ENCODE data around the gene PRKD2.

PRKD2 gene

DNA sequence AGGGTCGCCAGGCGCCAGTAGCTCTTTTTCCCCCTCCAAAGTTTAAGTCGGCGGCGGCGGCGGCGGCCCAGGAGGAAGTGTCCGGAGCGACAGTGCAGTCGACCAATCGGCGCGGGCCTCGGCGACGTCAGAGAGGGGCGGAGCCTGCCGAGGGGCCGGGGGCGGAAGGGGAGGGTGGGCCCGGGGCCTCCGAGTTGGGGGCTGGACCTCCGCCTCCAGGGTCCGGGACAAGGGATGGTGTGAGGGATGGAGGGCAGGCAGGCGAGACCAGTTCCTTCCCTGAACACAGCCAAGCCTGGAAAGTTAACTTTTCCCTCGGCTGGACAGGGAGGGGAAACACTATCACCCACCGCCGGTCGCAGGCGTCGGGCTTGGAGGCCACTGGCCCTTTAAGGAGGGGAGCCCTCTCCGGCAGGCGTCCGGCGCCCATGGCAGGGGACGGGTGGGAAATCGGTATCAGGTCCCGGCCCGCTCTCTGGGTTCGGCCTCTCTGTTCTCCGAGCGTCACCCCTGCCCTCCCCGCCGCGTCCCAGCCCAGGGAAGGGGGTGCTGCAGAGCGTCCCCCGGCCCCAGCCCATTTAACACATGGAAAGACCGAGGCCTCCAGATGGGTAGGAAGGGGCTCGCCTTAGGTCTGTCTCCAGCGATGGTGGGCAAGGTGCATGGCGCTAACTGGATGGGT, at the start of gene PRKD2:
TSS of gene PRKD2 (minus strand) at position 81 of the 682 bp plus-strand sequence. CDS start 744 bp downstream, outside the sequence.
- TF ChIP-seq, protein P1, sequence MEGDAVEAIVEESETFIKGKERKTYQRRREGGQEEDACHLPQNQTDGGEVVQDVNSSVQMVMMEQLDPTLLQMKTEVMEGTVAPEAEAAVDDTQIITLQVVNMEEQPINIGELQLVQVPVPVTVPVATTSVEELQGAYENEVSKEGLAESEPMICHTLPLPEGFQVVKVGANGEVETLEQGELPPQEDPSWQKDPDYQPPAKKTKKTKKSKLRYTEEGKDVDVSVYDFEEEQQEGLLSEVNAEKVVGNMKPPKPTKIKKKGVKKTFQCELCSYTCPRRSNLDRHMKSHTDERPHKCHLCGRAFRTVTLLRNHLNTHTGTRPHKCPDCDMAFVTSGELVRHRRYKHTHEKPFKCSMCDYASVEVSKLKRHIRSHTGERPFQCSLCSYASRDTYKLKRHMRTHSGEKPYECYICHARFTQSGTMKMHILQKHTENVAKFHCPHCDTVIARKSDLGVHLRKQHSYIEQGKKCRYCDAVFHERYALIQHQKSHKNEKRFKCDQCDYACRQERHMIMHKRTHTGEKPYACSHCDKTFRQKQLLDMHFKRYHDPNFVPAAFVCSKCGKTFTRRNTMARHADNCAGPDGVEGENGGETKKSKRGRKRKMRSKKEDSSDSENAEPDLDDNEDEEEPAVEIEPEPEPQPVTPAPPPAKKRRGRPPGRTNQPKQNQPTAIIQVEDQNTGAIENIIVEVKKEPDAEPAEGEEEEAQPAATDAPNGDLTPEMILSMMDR (conservative IDR thresholded peaks at IDR 0.05) = no peak
- peak within 1 kb of the TSS; percentile 95 for H3K27ac ChIP-seq

- TF ChIP-seq, protein P1 (conservative IDR thresholded peaks at IDR 0.05) = no peak
- H3K27ac ChIP-seq = no peak overlapping the region; the same call in 1 of the 2 replicates
Measured at GRCh38 chr19:46764817-46765291, 47.9 kb upstream of the PRKD2 start.

- no peak overlapping the region; the same call in 1 of the 2 replicates for H3K27ac ChIP-seq
- TF ChIP-seq, protein P1 (conservative IDR thresholded peaks at IDR 0.05) = no peak
Measured at GRCh38 chr19:46762245-46762890, 45.5 kb upstream of the PRKD2 start.

- H3K27ac ChIP-seq = peak overlapping the region; percentile 39
- TF ChIP-seq, protein P1 (conservative IDR thresholded peaks at IDR 0.05) = no peak
Measured at GRCh38 chr19:46761418-46761831, 44.5 kb upstream of the PRKD2 start.

- peak overlapping the region; percentile 39 for H3K27ac ChIP-seq
Measured at GRCh38 chr19:46760897-46761296, 44.0 kb upstream of the PRKD2 start.

- TF ChIP-seq, protein P1 (conservative IDR thresholded peaks at IDR 0.05) = no peak
- no peak overlapping the region for H3K27ac ChIP-seq
Measured at GRCh38 chr19:46760363-46760762, 43.4 kb upstream of the PRKD2 start.

- TF ChIP-seq, protein P1 (conservative IDR thresholded peaks at IDR 0.05) = no peak
Measured at GRCh38 chr19:46759817-46760333, 43.0 kb upstream of the PRKD2 start.

More at GRCh38 chr19:46759817-46760333, 43.0 kb upstream of the PRKD2 start:
- no peak overlapping the region for H3K27ac ChIP-seq
